GM18909 (cell line): ENCODE results near the gene NPR3.

Experiments used
- ATAC-seq: cut with Tn5 transposase; IDR thresholded peaks from one replicate; pipeline ENCODE4 v1.9.1; 2021; ENCODE audit warnings: mild to moderate bottlenecking; ENCODE audit not compliant: unreplicated experiment, poor library complexity

The NPR3 gene

GRCh38 chr5:32710550-32711361, at the start of gene NPR3:
Gene NPR3 (plus strand): TSS chr5:32711321. CDS start chr5:32711777, 456 bp downstream.
- ATAC-seq, result peak; percentile 12

GRCh38 chr5:32664523-32664922, 46.6 kb upstream of the NPR3 start:
- no peak for ATAC-seq

- ATAC-seq, result no peak
Observed at GRCh38 chr5:32668552-32668951, 42.6 kb upstream of the NPR3 start.

GRCh38 chr5:32673272-32673671, 37.8 kb upstream of the NPR3 start:
- no peak for ATAC-seq

GRCh38 chr5:32677023-32677422, 34.1 kb upstream of the NPR3 start:
- ATAC-seq, result no peak

- no peak for ATAC-seq
Observed at GRCh38 chr5:32678472-32678871, 32.6 kb upstream of the NPR3 start.

- no peak for ATAC-seq
Observed at GRCh38 chr5:32679218-32679617, 31.9 kb upstream of the NPR3 start.

- no peak for ATAC-seq
Observed at GRCh38 chr5:32680183-32680582, 30.9 kb upstream of the NPR3 start.

GRCh38 chr5:32683125-32683524, 28.0 kb upstream of the NPR3 start:
- ATAC-seq, result no peak

- no peak for ATAC-seq
Observed at GRCh38 chr5:32684260-32684659, 26.9 kb upstream of the NPR3 start.

- ATAC-seq, result no peak
Observed at GRCh38 chr5:32686799-32687498, 24.2 kb upstream of the NPR3 start.

- ATAC-seq, result no peak
Observed at GRCh38 chr5:32687499-32687831, 23.7 kb upstream of the NPR3 start.

- no peak for ATAC-seq
Observed at GRCh38 chr5:32690153-32690552, 21.0 kb upstream of the NPR3 start.

- ATAC-seq, result no peak
Observed at GRCh38 chr5:32690666-32691065, 20.5 kb upstream of the NPR3 start.

GRCh38 chr5:32692036-32692746, 18.9 kb upstream of the NPR3 start:
- no peak for ATAC-seq

GRCh38 chr5:32703957-32704356, 7.2 kb upstream of the NPR3 start:
- ATAC-seq, result no peak

- ATAC-seq, result no peak
Observed at GRCh38 chr5:32707418-32707997, 3.6 kb upstream of the NPR3 start.

- ATAC-seq, result no peak
Observed at GRCh38 chr5:32708949-32709348, 2.2 kb upstream of the NPR3 start.

- ATAC-seq, result peak; percentile 77
Observed at GRCh38 chr5:32709750-32710549, 1.2 kb upstream of the NPR3 start.

GRCh38 chr5:32711362-32711680, 200 bp downstream of the NPR3 start:
- no peak for ATAC-seq
